Measurements from ENCODE around the gene TMEM164.

- no peak for TF ChIP-seq EZH2 (IDR thresholded peaks at IDR 0.05; ENCODE audit: low read depth, unreplicated experiment)
- no peak for TF ChIP-seq CTCF (conservative IDR thresholded peaks at IDR 0.05; ENCODE audit: low read depth in 2 of 2)
Measured at GRCh38 chrX:109966246-109966645, 36.7 kb upstream of the TMEM164 start.
